Peyer's patch (tissue), 4 donors: ENCODE measurements around the gene THEMIS2. TPM values are rescaled to one million over a fixed set of nuclear protein-coding genes. Genes with fewer than 3 reads are reported as not detected.
"Not testable (repeated sequence)": the region's sequence is repeated elsewhere in the genome, so short reads cannot be mapped to it uniquely, and the experiment has no call there.

ENCODE experiments used
- DNase-seq, 3 donors: peaks; one replicate each; pipeline ENCODE4 v3.0.0-alpha.2; 2017 to 2019
- H3K27ac ChIP-seq, 4 donors: fragments of 200-600 bp; sonication (generic); one replicate each; pipeline ENCODE4 v1.5.1; 2016 to 2019
- H3K27me3 ChIP-seq, 2 donors: fragments of 200-600 bp; sonication (generic); one replicate each; pipeline ENCODE4 v1.5.1; 2019
- H3K36me3 ChIP-seq, 3 donors: fragments of 200-600 bp; sonication (generic); one replicate each; pipeline ENCODE4 v1.5.1; 2016 to 2019
- H3K4me1 ChIP-seq, 4 donors: fragments of 200-600 bp; sonication (generic); one replicate each; pipeline ENCODE4 v1.5.1; 2016 to 2019
- H3K4me3 ChIP-seq, 4 donors: fragments of 200-600 bp; sonication (generic); 1 replicate in 3 of 4; 2 replicates in 1 of 4; pipeline ENCODE4 v1.5.1; 2016 to 2019; ENCODE audit warnings: mild to moderate bottlenecking in 1 of 4
- H3K9me3 ChIP-seq, 4 donors: fragments of 200-600 bp; sonication (generic); one replicate each; pipeline ENCODE4 v1.5.1; 2016 to 2019; ENCODE audit warnings: mild to moderate bottlenecking in 1 of 4
- POLR2A ChIP-seq, 2 donors: fragments of 450-650 bp; IDR thresholded peaks; one replicate each; pipeline ENCODE4 v1.5.1; 2017; ENCODE audit warnings: antibody characterized with exemption in 2 of 2, mild to moderate bottlenecking in 2 of 2, moderate library complexity in 2 of 2
- total RNA-seq, 4 donors: library from RNA; depleted of rRNA; stranded (reverse); fragments of >200 nt; gene quantifications; one replicate each; pipeline ENCODE4 v1.1.0, GENCODE V29; 2016
- TF ChIP-seq, protein P1 (sequence below), 6 experiments: fragments of 450-650 bp in 4 of 6; fragments of 200-600 bp in 2 of 6; sonication (generic) in 1 of 6; IDR thresholded peaks; one replicate each; pipeline ENCODE4 v1.5.1; 2017 to 2019; ENCODE audit warnings: antibody characterized with exemption in 6 of 6, mild to moderate bottlenecking in 3 of 6, moderate library complexity in 1 of 6

THEMIS2 gene
- total RNA-seq = 10 to 100 TPM in 3 of 4 donors, 1 to 10 TPM in 1; 8.1 to 86.6 (median 22.8) TPM

DNA sequence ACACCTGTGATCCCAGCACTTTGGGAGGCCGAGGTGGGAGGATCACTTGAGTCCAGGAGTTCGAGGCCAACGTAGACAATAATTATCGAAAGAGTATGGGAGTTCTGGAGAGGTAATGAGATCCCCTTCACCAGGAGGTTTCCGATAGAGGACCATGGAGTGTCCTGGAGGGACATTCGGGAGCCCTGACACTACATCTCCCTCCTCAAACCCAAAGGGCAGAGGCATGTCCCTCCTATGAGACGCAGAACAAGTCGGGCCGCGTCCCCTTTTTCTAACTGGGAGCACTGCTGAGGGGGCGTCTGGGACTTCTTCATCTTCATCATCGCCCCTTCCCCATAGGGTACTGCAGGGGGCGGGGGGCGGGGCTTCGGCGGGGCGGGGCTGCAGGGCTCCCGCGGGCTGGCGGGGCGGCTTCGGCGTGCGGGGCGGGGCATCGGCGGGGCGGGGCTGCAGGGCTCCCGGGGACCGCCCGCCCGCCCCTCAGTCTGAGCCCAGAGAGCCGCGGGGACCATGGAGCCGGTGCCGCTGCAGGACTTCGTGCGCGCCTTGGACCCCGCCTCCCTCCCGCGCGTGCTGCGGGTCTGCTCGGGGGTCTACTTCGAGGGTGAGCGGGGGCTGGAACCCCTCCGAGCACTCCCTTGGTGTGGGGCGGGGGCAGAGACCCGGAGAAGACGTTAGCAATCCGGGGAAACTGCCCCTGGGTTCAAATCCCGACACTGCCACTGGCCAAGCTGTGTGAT is at the start of gene THEMIS2:
THEMIS2 (plus strand) TSS at position 486 of the 743 bp plus-strand sequence; CDS start at position 514, 28 bp downstream.
- Histone ChIP-seq H3K9me3 (no peaks in the 10 kb centered on the region), H3K27ac (peak within 1 kb of the TSS; percentile 61 to 92 (median 76)), H3K4me1 (peaks cover 0 to 30% (median 16%) of the 10 kb centered on the region in 4 donors), H3K4me3 (peak within 1 kb of the TSS; percentile 65 to 86 (median 80)), H3K27me3 (no peaks in the 10 kb centered on the region), H3K36me3 (no peaks in the 10 kb centered on the region)
- DNase-seq = peak; percentile 80 to 92 (median 88)
- TF ChIP-seq, protein P1, sequence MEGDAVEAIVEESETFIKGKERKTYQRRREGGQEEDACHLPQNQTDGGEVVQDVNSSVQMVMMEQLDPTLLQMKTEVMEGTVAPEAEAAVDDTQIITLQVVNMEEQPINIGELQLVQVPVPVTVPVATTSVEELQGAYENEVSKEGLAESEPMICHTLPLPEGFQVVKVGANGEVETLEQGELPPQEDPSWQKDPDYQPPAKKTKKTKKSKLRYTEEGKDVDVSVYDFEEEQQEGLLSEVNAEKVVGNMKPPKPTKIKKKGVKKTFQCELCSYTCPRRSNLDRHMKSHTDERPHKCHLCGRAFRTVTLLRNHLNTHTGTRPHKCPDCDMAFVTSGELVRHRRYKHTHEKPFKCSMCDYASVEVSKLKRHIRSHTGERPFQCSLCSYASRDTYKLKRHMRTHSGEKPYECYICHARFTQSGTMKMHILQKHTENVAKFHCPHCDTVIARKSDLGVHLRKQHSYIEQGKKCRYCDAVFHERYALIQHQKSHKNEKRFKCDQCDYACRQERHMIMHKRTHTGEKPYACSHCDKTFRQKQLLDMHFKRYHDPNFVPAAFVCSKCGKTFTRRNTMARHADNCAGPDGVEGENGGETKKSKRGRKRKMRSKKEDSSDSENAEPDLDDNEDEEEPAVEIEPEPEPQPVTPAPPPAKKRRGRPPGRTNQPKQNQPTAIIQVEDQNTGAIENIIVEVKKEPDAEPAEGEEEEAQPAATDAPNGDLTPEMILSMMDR (IDR thresholded peaks at IDR 0.05) = no peak
- peak; percentile 40 to 68 for TF ChIP-seq POLR2A (IDR thresholded peaks at IDR 0.05)

DNA sequence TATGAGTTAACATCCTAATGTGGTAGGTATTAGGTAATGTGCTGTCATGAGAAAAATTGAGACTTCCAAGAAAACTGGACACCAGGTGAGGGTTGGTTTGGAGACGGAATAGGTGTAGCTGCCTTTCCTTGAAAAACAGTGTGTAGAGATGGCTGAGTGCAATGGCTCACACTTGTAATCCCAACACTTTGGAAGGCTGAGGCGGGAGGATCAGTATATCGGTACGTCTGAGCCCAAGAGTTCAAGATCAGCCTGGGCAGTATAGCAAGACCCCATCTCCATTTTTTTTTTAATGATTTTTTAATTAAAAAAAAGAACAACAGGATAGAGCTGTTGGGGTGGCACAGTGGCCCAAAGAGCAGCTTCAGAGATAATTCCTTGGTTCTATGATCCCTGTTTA is 48.6 kb upstream of the THEMIS2 start:
- Histone ChIP-seq H3K27ac (no peak overlapping the region), H3K9me3 (no peaks in the 10 kb centered on the region), H3K4me3 (no peak overlapping the region), H3K4me1 (no peaks in the 10 kb centered on the region), H3K36me3 (peaks cover 0 to 31% (median 0%) of the 10 kb centered on the region in 3 donors), H3K27me3 (no peaks in the 10 kb centered on the region)
- TF ChIP-seq POLR2A (IDR thresholded peaks at IDR 0.05) = no peak
- TF ChIP-seq, protein P1 (IDR thresholded peaks at IDR 0.05) = no peak
- DNase-seq = no peak

DNA sequence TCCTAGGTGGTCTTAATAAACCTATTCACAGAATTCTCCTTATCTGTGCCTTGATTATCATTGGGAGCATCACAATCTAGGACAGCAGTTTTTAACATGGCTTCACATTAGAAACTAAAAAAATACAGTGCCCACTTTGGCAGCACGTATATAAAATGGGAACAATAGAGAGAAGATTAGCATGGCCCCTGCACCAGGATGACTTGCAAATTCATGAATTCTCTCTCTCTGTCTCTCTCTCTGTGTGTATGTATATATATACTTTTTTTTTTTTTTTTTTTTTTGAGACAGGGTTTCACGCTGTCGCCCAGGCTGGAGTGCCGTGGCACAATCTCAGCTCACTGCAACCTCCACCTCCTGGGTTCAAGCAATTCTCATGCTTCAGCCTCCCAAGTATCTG is 47.9 kb upstream of the THEMIS2 start:
- no peaks in the 10 kb centered on the region for H3K4me1 ChIP-seq
- peaks cover 0 to 24% (median 0%) of the 10 kb centered on the region in 3 donors for H3K36me3 ChIP-seq
- no peaks in the 10 kb centered on the region for H3K9me3 ChIP-seq
- DNase-seq = no peak
- no peak overlapping the region for H3K27ac ChIP-seq
- no peak overlapping the region for H3K4me3 ChIP-seq
- TF ChIP-seq, protein P1 (IDR thresholded peaks at IDR 0.05) = no peak
- no peak for TF ChIP-seq POLR2A (IDR thresholded peaks at IDR 0.05)
- no peaks in the 10 kb centered on the region for H3K27me3 ChIP-seq

- Histone ChIP-seq H3K4me3 (peak overlapping the region in 2 of 4 donors; percentile 70 to 90), H3K4me1 (peaks cover 0 to 14% (median 3%) of the 10 kb centered on the region in 4 donors), H3K27ac (peak overlapping the region in 1 of 4 donors; percentile 82), H3K36me3 (peaks cover 0 to 18% (median 0%) of the 10 kb centered on the region in 3 donors)
- H3K9me3 ChIP-seq, H3K27me3 ChIP-seq, DNase-seq: not testable (repeated sequence)
These were observed 42.9 kb upstream of the THEMIS2 start for GRCh38 chr1:27829339-27829960.

DNA sequence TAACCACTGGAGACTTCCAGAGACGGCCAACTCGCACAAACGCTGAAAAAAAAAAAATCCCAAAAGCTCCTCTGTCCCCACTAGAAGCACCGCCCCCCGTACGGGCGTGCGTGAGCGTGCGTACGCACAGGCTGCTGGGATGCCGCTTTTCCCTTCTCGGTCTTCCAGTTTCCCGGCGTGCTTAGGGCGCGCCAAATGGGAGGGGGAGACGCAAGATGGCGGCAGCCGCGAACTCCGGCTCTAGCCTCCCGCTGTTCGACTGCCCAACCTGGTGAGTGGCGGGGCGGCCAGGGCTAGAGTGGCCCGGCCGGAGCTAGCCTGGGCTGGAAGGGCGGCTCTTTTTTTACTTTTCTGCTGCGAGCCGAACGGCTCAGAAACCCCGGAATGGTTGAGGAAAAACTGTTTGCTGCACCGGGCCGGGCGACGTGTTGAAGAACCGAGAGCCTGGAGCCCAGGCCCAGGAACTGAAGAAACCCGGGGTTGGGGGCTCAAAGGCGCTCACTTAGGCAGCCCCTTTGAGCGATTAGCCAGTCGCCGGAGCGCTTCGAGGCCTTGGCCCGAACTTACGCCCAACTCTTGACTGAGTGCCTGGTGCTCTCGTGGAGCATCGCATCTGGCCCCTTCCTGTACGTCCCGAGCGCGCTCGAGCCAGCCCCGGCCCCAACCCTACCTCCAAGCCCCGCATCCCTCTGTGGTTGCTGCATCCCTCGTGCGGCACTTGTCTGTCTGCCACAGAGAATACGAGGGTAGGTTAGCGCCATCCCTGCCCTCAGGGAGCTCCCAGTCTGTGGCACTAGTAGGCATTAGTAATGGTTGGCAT is 41.5 kb upstream of the THEMIS2 start, which contains the start of gene PPP1R8:
PPP1R8 (plus strand) TSS at position 162 of the 820 bp plus-strand sequence; CDS start at position 216, 54 bp downstream.
- DNase-seq = peak; percentile 90 to 96 (median 93)
- TF ChIP-seq, protein P1 (IDR thresholded peaks at IDR 0.05) = no peak
- peak; percentile 71 to 79 for TF ChIP-seq POLR2A (IDR thresholded peaks at IDR 0.05)
- Histone ChIP-seq H3K27ac (peak within 1 kb of the TSS; percentile 82 to 86 (median 84)), H3K27me3 (no peaks in the 10 kb centered on the region), H3K9me3 (no peaks in the 10 kb centered on the region), H3K36me3 (peaks cover 0 to 22% (median 0%) of the 10 kb centered on the region in 3 donors), H3K4me1 (peaks cover 0 to 14% (median 3%) of the 10 kb centered on the region in 4 donors), H3K4me3 (peak within 1 kb of the TSS; percentile 70 to 90 (median 80))
